ENCODE data around the gene TEX101.
"Not testable (repeated sequence)": the region's sequence is repeated elsewhere in the genome, so short reads cannot be mapped to it uniquely, and the experiment has no call there.

Gene TEX101

DNA sequence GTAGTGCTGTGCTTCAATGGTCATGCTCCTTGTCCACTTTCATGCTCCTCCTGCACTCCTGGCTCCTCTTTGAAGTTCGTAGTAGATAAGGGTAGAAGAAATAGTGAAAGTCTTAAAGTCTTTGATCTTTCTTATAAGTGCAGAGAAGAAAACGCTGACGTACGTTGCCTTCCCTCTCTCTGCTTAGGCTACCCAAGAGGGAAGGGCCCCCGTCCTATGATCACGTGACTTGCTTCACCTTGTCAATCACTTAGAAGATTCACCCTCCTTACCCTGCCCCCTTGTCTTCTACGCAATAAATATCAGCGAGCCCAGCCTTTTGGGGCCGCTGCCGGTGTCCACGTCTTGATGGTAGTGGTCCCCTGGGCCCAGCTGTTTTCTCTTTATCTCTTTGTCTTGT, 22.6 kb downstream of the TEX101 start:
- not testable (repeated sequence) for H3K27ac ChIP-seq (ENCODE audit: low read depth, low read length); H3K36me3 ChIP-seq (ENCODE audit: insufficient read depth, low read length); H3K27me3 ChIP-seq (ENCODE audit: insufficient read depth, low read length); H3K4me3 ChIP-seq (ENCODE audit: low read length); H3K4me1 ChIP-seq (ENCODE audit: insufficient read depth, low read length); H3K9ac ChIP-seq (ENCODE audit: low read depth, low read length); H3K9me3 ChIP-seq (ENCODE audit: insufficient read depth, low read depth, low read length)
- WGBS = 90% methylated on average over 11 of the region's 11 CpGs

DNA sequence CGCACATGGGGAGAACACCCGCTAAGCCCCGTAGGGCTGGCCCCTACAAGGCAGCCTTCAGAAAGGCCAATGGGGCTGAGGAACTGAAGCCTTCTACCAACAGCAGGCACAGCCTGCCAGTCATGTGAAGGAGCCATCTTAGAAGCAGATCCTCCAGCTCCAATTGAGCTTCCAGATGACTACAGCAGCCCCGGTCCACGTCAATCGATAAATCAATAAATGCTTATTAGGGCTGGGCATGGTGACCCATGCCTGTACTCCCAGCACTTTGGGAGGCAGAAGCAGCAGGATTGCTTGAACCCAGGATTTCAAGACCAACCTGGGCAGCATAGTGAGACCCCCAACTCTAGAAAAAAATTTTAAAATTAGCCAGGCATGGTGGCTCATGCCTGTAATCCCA, 23.0 kb downstream of the TEX101 start:
- Histone ChIP-seq H3K4me3 (ENCODE audit: low read length) (no peak overlapping the region), H3K27ac (ENCODE audit: low read depth, low read length) (no peak overlapping the region), H3K9ac (ENCODE audit: low read depth, low read length) (no peak overlapping the region), H3K9me3 (ENCODE audit: insufficient read depth, low read depth, low read length) (no peaks in the 10 kb centered on the region), H3K27me3 (ENCODE audit: insufficient read depth, low read length) (no peaks in the 10 kb centered on the region), H3K4me1 (ENCODE audit: insufficient read depth, low read length) (no peaks in the 10 kb centered on the region), H3K36me3 (ENCODE audit: insufficient read depth, low read length) (no peaks in the 10 kb centered on the region)
- WGBS = 96% methylated on average over 6 of the region's 6 CpGs

DNA sequence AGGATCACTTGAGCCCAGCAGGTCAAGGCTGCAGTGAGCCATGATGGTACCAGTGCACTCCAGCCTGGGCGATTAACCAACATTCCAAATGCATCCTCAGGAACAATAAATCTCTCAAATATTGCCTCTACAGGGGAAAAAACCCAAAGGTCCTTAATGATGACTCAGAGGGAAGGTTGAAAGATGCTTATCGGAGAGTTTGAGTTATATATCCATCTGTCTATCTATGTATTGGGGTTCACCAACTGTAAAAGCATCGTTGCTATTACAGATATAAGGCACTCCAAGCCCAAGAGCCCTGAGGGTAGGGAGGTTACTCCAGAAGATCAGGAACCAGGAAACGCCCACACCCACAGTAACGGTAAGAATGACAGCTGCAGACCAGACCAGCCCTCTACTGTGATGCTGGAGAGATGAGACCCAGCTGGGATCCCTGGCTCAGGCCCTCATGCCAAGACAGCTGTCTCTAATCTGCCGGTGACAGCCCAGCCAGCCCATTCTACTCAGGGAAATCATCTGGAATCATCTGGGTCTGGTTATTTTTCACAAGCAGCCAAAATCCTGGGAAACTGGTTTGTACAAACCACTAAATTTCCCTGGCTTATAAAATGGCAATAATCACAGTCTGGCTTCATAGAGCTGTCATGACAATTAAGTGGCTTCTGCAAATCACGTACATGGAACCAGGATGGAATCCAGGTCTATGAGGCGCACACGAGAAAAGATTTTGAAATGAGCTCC, 23.8 kb downstream of the TEX101 start:
- Histone ChIP-seq H3K36me3 (ENCODE audit: insufficient read depth, low read length) (no peaks in the 10 kb centered on the region), H3K9ac (ENCODE audit: low read depth, low read length) (no peak overlapping the region), H3K27me3 (ENCODE audit: insufficient read depth, low read length) (no peaks in the 10 kb centered on the region), H3K27ac (ENCODE audit: low read depth, low read length) (no peak overlapping the region), H3K4me1 (ENCODE audit: insufficient read depth, low read length) (no peaks in the 10 kb centered on the region), H3K9me3 (ENCODE audit: insufficient read depth, low read depth, low read length) (no peaks in the 10 kb centered on the region), H3K4me3 (ENCODE audit: low read length) (no peak overlapping the region)
- WGBS = 93% methylated on average over 9 of the region's 9 CpGs

DNA sequence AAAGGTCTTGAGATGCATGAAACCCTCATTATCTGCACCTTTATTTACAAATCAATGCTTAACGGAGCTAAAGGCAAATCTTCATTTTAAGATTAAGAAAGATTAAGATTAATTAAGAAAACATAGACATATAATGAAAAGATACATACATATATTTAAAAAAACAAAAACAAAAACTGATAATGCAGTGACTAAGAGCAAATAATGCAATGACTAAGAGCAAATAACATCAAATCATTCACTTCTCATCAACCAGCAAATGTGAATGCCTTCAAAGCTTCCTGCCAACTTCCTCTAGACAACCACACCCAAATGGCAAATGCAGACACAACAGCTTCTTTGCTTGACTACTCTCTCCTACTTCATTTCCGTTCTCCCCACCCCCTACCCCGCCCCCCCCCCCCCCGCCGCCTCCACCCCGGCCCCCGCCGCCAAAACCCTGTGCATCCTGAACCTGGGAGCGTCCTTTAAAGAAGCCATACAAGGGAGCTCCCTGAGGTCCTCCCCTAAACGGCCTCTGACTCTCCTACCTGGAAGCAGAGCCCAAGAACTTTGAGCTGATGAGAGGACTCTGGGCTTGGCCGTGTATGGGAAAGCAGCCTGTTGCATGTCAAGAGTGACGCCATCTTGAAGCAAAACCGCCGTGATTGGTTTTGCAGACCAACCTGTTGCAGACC, 24.5 kb downstream of the TEX101 start:
- 91% methylated on average over 9 of the region's 14 CpGs for WGBS
- no peak overlapping the region for H3K27ac ChIP-seq (ENCODE audit: low read depth, low read length)
- no peaks in the 10 kb centered on the region for H3K36me3 ChIP-seq (ENCODE audit: insufficient read depth, low read length)
- no peaks in the 10 kb centered on the region for H3K4me1 ChIP-seq (ENCODE audit: insufficient read depth, low read length)
- H3K4me3 ChIP-seq (ENCODE audit: low read length) = no peak overlapping the region
- no peak overlapping the region for H3K9ac ChIP-seq (ENCODE audit: low read depth, low read length)
- no peaks in the 10 kb centered on the region for H3K9me3 ChIP-seq (ENCODE audit: insufficient read depth, low read depth, low read length)
- H3K27me3 ChIP-seq (ENCODE audit: insufficient read depth, low read length) = no peaks in the 10 kb centered on the region

DNA sequence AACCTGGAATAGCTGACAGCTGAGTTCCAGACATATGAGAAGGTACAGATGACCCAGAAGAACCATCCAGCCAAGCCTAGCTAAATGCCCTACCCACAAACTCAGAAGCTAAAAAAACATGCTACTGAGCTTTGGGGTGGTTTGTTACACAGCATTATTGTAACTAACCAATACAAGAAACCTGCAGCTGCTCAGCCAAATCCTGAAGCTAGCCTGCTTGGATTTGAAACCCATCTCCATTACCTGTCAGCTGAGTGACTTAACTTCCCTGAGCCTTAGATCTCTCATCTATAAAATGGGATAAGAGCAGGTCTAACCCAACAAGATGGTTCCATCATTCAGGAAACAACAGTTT, 25.0 kb downstream of the TEX101 start:
- H3K4me1 ChIP-seq (ENCODE audit: insufficient read depth, low read length) = no peaks in the 10 kb centered on the region

DNA sequence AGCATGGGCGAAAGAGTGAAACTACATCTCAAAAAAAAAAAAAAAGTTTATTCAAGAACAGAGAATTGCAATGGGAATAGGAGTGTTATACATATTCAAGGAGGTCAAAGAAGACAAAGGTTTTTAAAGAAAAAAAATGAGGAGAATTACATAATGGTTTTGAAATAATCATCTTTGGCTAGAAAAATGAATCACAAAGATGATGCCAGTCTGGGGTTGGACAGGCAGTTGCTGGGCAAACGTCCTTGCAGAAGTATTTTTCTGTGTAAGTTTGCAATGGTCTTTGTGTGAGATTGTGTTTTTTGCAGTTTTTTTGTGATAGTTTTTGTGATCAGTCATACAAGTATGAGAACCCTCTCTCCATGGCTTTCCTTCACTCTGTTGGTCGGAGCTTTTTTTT, 27.0 kb downstream of the TEX101 start:
- no peak overlapping the region for H3K9ac ChIP-seq (ENCODE audit: low read depth, low read length)
- no peaks in the 10 kb centered on the region for H3K36me3 ChIP-seq (ENCODE audit: insufficient read depth, low read length)
- 87% methylated on average over 2 of the region's 3 CpGs for WGBS
- no peak overlapping the region for H3K27ac ChIP-seq (ENCODE audit: low read depth, low read length)
- H3K4me1 ChIP-seq (ENCODE audit: insufficient read depth, low read length) = no peaks in the 10 kb centered on the region
- no peaks in the 10 kb centered on the region for H3K27me3 ChIP-seq (ENCODE audit: insufficient read depth, low read length)
- H3K9me3 ChIP-seq (ENCODE audit: insufficient read depth, low read depth, low read length) = no peaks in the 10 kb centered on the region
- no peak overlapping the region for H3K4me3 ChIP-seq (ENCODE audit: low read length)

More for the DNA sequence above, 25.0 kb downstream of the TEX101 start:
- Histone ChIP-seq H3K9me3 (ENCODE audit: insufficient read depth, low read depth, low read length) (no peaks in the 10 kb centered on the region), H3K9ac (ENCODE audit: low read depth, low read length) (no peak overlapping the region), H3K27me3 (ENCODE audit: insufficient read depth, low read length) (no peaks in the 10 kb centered on the region), H3K36me3 (ENCODE audit: insufficient read depth, low read length) (no peaks in the 10 kb centered on the region), H3K4me3 (ENCODE audit: low read length) (no peak overlapping the region), H3K27ac (ENCODE audit: low read depth, low read length) (no peak overlapping the region)

DNA sequence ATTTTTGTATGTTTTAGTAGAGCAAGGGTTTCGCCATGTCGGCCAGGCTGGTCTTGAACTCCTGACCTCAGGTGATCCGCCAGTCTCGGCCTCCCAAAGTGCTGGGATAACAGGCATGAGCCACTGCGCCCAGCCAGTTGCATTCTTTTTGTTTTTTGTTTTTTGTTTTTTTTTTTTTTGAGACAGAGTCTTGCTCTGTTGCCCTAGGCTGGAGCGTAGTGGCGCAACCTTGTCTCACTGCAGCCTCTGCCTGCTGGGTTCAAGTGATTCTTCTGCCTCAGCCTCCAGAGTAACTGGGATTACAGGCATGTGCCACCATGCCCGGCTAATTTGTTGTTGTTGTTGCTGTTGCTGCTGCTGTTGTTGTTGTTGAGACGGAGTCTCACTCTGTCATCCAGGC, 29.4 kb downstream of the TEX101 start:
- not testable (repeated sequence) for H3K9me3 ChIP-seq (ENCODE audit: insufficient read depth, low read depth, low read length); H3K9ac ChIP-seq (ENCODE audit: low read depth, low read length); H3K27ac ChIP-seq (ENCODE audit: low read depth, low read length); H3K4me1 ChIP-seq (ENCODE audit: insufficient read depth, low read length); H3K27me3 ChIP-seq (ENCODE audit: insufficient read depth, low read length); H3K4me3 ChIP-seq (ENCODE audit: low read length); H3K36me3 ChIP-seq (ENCODE audit: insufficient read depth, low read length)
- WGBS = 93% methylated on average over 9 of the region's 9 CpGs

DNA sequence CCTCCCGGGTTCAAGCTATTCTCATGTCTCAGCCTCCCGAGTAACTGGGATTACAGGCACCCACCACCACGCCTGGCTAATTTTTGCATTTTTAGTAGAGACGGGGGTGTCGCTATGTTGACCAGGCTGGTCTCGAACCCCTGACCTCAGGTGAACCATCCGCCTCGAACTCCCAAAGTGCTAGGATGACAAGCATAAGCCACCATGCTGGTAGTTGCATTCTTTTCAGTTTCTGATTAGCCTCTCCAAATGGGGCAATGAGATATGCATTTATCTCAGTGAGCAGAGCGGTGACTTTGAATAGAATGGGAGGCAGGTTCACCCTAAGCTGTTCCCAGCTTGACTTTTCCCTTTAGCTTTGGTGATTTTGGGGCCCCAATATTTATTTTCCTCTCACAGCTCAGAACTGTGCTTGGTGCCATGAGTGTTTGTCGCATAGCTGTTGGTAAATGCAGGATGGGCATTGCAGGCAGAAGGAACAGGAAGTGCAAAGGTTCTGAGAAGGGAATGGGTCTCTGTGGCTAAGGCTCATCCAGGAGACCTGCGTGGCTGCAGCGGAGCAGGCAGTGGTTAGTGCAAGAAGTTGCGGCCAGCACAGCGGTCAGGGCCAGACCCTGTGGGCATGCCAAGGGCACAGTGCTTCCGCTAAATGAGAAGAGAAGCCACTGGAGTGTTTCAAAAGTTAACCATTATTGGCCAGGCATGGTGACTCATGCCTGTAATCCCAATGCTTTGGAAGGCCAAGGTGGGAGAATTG, 30.0 kb downstream of the TEX101 start:
- no peaks in the 10 kb centered on the region for H3K36me3 ChIP-seq (ENCODE audit: insufficient read depth, low read length)
- 92% methylated on average over 15 of the region's 15 CpGs for WGBS
- H3K4me3 ChIP-seq (ENCODE audit: low read length) = no peak overlapping the region
- no peaks in the 10 kb centered on the region for H3K4me1 ChIP-seq (ENCODE audit: insufficient read depth, low read length)
- H3K9me3 ChIP-seq (ENCODE audit: insufficient read depth, low read depth, low read length) = no peaks in the 10 kb centered on the region
- H3K9ac ChIP-seq (ENCODE audit: low read depth, low read length) = no peak overlapping the region
- no peaks in the 10 kb centered on the region for H3K27me3 ChIP-seq (ENCODE audit: insufficient read depth, low read length)
- H3K27ac ChIP-seq (ENCODE audit: low read depth, low read length) = no peak overlapping the region

DNA sequence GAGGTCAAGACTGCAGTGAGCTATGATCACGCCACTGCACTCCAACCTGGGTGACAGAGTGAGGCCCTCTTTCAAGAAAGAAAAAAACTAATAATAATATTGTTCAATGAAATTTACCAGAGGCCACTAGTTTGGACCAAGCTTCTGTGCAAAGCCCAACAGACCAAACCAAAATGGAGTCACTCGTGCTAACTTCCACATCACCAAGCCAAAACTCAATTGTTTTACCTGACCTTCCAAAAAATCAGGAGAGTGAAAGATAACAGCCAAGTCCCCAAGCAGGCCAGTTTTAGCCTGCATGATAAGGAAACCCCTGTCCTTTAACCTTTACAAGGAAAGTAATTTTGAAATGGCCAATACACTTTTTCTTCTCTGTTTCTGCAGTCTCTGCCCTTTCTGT, 30.7 kb downstream of the TEX101 start:
- Histone ChIP-seq H3K9me3 (ENCODE audit: insufficient read depth, low read depth, low read length) (no peaks in the 10 kb centered on the region), H3K27ac (ENCODE audit: low read depth, low read length) (no peak overlapping the region), H3K27me3 (ENCODE audit: insufficient read depth, low read length) (no peaks in the 10 kb centered on the region), H3K4me3 (ENCODE audit: low read length) (no peak overlapping the region), H3K4me1 (ENCODE audit: insufficient read depth, low read length) (no peaks in the 10 kb centered on the region), H3K9ac (ENCODE audit: low read depth, low read length) (no peak overlapping the region), H3K36me3 (ENCODE audit: insufficient read depth, low read length) (no peaks in the 10 kb centered on the region)
- 89% methylated on average over 1 of the region's 2 CpGs for whole genome bisulfite sequencing

DNA sequence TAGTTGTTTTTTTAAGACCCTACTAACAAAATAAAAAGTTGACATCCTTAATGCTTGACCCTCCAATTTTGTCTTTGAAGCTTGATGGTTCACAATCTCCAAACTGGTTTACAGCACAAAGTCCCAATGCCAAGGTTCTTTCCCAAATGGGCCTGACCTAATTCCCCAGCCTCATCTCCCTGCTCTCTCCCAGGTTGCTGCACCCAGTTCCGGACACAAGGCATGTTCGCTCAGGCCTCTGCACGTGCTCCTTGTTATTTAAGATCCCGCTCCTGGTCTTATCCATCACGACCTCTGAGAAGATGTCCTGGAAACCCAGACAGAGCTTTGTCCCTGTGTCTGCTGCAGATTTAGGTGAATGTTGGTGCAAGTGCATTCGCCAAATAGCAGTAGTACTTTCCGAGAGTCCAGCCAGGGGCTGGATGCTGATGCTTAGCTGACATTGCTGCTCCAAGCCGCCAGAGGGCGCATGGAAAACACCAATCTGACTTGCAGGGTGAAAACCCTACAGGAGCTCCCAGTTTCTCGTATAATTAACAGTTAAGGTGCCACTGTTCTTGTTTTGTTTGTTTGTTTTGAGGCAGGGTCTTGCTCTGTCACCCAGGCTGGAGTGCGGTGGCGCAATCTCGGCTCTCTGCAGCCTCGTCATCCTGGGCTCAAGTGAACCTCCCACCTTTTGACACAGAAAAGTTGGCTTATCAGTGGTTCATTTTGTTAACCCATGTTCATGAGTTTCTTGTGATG, 32.2 kb downstream of the TEX101 start:
- H3K27me3 ChIP-seq (ENCODE audit: insufficient read depth, low read length) = no peaks in the 10 kb centered on the region
- 34% methylated on average over 14 of the region's 14 CpGs for WGBS
- no peak overlapping the region for H3K27ac ChIP-seq (ENCODE audit: low read depth, low read length)

DNA sequence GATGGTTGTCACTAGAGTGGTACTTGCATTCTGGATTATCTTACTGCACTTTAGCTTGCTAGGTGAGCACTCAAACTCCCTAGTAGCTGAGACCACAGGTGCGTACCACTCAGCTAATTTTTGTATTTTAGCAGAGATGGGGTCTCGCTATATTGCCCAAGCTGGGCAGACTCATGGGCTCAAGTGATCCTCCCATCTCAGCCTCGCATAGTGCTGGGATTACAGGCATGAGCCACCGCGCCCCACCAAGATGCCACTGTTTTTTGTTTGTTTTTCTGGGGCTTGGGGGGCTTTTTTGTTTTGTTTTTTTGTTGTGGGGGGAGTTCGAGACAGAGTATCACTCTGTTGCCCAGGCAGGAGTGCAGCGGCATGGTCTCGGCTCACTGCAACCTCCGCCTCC, 33.0 kb downstream of the TEX101 start:
- Histone ChIP-seq H3K9ac (ENCODE audit: low read depth, low read length) (no peak overlapping the region), H3K36me3 (ENCODE audit: insufficient read depth, low read length) (no peaks in the 10 kb centered on the region), H3K4me1 (ENCODE audit: insufficient read depth, low read length) (no peaks in the 10 kb centered on the region), H3K9me3 (ENCODE audit: insufficient read depth, low read depth, low read length) (no peaks in the 10 kb centered on the region), H3K4me3 (ENCODE audit: low read length) (no peak overlapping the region), H3K27ac (ENCODE audit: low read depth, low read length) (no peak overlapping the region), H3K27me3 (ENCODE audit: insufficient read depth, low read length) (no peaks in the 10 kb centered on the region)
- 93% methylated on average over 9 of the region's 9 CpGs for WGBS

More for the DNA sequence above, 32.2 kb downstream of the TEX101 start:
- H3K36me3 ChIP-seq (ENCODE audit: insufficient read depth, low read length) = no peaks in the 10 kb centered on the region
- H3K4me1 ChIP-seq (ENCODE audit: insufficient read depth, low read length) = no peaks in the 10 kb centered on the region
- no peaks in the 10 kb centered on the region for H3K9me3 ChIP-seq (ENCODE audit: insufficient read depth, low read depth, low read length)
- no peak overlapping the region for H3K9ac ChIP-seq (ENCODE audit: low read depth, low read length)
- H3K4me3 ChIP-seq (ENCODE audit: low read length) = no peak overlapping the region
